ENCODE data around the gene RNF214.

DNA sequence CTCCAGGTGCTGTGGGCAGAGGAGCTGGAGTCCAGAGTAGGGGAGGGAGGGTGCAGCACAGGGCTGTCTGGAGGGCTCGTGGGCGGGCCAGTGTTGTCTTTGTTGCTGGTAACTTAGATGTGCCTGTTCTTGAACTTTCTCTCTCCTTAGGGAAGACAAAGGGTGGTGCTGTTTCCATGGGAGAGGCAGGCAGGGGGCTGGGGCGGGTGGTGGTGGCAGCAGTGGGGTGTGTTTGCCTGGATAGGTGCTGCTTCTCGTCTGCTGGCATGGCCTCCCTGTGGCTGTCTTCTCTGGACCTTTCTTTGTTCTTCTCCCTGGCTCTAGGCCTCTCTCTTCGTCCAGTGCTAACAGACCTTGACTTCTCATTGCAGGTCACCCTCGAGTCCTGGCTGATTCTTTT is 45.5 kb upstream of the RNF214 start:
- TF ChIP-seq, protein P1, sequence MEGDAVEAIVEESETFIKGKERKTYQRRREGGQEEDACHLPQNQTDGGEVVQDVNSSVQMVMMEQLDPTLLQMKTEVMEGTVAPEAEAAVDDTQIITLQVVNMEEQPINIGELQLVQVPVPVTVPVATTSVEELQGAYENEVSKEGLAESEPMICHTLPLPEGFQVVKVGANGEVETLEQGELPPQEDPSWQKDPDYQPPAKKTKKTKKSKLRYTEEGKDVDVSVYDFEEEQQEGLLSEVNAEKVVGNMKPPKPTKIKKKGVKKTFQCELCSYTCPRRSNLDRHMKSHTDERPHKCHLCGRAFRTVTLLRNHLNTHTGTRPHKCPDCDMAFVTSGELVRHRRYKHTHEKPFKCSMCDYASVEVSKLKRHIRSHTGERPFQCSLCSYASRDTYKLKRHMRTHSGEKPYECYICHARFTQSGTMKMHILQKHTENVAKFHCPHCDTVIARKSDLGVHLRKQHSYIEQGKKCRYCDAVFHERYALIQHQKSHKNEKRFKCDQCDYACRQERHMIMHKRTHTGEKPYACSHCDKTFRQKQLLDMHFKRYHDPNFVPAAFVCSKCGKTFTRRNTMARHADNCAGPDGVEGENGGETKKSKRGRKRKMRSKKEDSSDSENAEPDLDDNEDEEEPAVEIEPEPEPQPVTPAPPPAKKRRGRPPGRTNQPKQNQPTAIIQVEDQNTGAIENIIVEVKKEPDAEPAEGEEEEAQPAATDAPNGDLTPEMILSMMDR (conservative IDR thresholded peaks at IDR 0.05): no peak
- no peak for TF ChIP-seq EZH2 (IDR thresholded peaks at IDR 0.05; ENCODE audit: low read depth)
